ENCODE measurements around the gene CPTP. TPM values are rescaled to one million over a fixed set of nuclear protein-coding genes. Genes with fewer than 3 reads are reported as not detected.

Gene CPTP
- total RNA-seq, 1 experiment from 2014 or later, result 31.1 TPM

GRCh38 chr1:1336446-1336845 is 11.8 kb downstream of the CPTP start:
- H3K27me3 ChIP-seq, result no peaks in the 10 kb centered on the region
- no peak for DNase-seq
- H3K4me3 ChIP-seq, result no peak overlapping the region
- H3K9me3 ChIP-seq, result no peaks in the 10 kb centered on the region
- peaks cover 23% of the 10 kb centered on the region for H3K36me3 ChIP-seq

GRCh38 chr1:1336931-1337792 is 12.6 kb downstream of the CPTP start:
- H3K9me3 ChIP-seq, result no peaks in the 10 kb centered on the region
- H3K36me3 ChIP-seq, result peaks cover 26% of the 10 kb centered on the region
- H3K27me3 ChIP-seq, result no peaks in the 10 kb centered on the region
- DNase-seq, result no peak
- H3K4me3 ChIP-seq, result no peak overlapping the region

- no peak for DNase-seq
- Histone ChIP-seq H3K4me3 (no peak overlapping the region), H3K27me3 (no peaks in the 10 kb centered on the region), H3K9me3 (no peaks in the 10 kb centered on the region), H3K36me3 (peaks cover 26% of the 10 kb centered on the region)
Observed at GRCh38 chr1:1337793-1338147, 13.2 kb downstream of the CPTP start.

- no peak overlapping the region for H3K4me3 ChIP-seq
- no peaks in the 10 kb centered on the region for H3K27me3 ChIP-seq
- peaks cover 26% of the 10 kb centered on the region for H3K36me3 ChIP-seq
- DNase-seq, result no peak
- H3K9me3 ChIP-seq, result no peaks in the 10 kb centered on the region
Observed at GRCh38 chr1:1338278-1338677, 13.7 kb downstream of the CPTP start.

- no peaks in the 10 kb centered on the region for H3K27me3 ChIP-seq
- peaks cover 35% of the 10 kb centered on the region for H3K36me3 ChIP-seq
- no peak overlapping the region for H3K4me3 ChIP-seq
- no peak for DNase-seq
- H3K9me3 ChIP-seq, result no peaks in the 10 kb centered on the region
Observed at GRCh38 chr1:1340185-1340584, 15.6 kb downstream of the CPTP start.

GRCh38 chr1:1340791-1341548 is 16.4 kb downstream of the CPTP start:
- DNase-seq, result no peak
- Histone ChIP-seq H3K36me3 (peaks cover 36% of the 10 kb centered on the region), H3K4me3 (no peak overlapping the region), H3K27me3 (no peaks in the 10 kb centered on the region), H3K9me3 (no peaks in the 10 kb centered on the region)

GRCh38 chr1:1341549-1342021 is 17.0 kb downstream of the CPTP start:
- no peaks in the 10 kb centered on the region for H3K9me3 ChIP-seq
- no peak for DNase-seq
- H3K27me3 ChIP-seq, result no peaks in the 10 kb centered on the region
- H3K4me3 ChIP-seq, result no peak overlapping the region
- H3K36me3 ChIP-seq, result peaks cover 42% of the 10 kb centered on the region

- no peaks in the 10 kb centered on the region for H3K27me3 ChIP-seq
- no peak overlapping the region for H3K4me3 ChIP-seq
- peaks cover 43% of the 10 kb centered on the region for H3K36me3 ChIP-seq
- DNase-seq, result peak; percentile 0
- no peaks in the 10 kb centered on the region for H3K9me3 ChIP-seq
Observed at GRCh38 chr1:1342061-1342562, 17.5 kb downstream of the CPTP start.

GRCh38 chr1:1342584-1343115 is 18.0 kb downstream of the CPTP start:
- H3K4me3 ChIP-seq, result no peak overlapping the region
- H3K27me3 ChIP-seq, result no peaks in the 10 kb centered on the region
- no peak for DNase-seq
- peaks cover 39% of the 10 kb centered on the region for H3K36me3 ChIP-seq
- H3K9me3 ChIP-seq, result no peaks in the 10 kb centered on the region

- Histone ChIP-seq H3K4me3 (no peak overlapping the region), H3K9me3 (no peaks in the 10 kb centered on the region)
Observed at GRCh38 chr1:1343811-1344421, 19.3 kb downstream of the CPTP start.

GRCh38 chr1:1344655-1345361 is 20.2 kb downstream of the CPTP start:
- H3K27me3 ChIP-seq, result no peaks in the 10 kb centered on the region
- peak overlapping the region; percentile 22 for H3K4me3 ChIP-seq
- peaks cover 34% of the 10 kb centered on the region for H3K36me3 ChIP-seq

More at GRCh38 chr1:1343811-1344421, 19.3 kb downstream of the CPTP start:
- DNase-seq, result no peak
- H3K36me3 ChIP-seq, result peaks cover 35% of the 10 kb centered on the region
- no peaks in the 10 kb centered on the region for H3K27me3 ChIP-seq

GRCh38 chr1:1345384-1345783 is 20.8 kb downstream of the CPTP start:
- DNase-seq, result no peak
- Histone ChIP-seq H3K27me3 (no peaks in the 10 kb centered on the region), H3K36me3 (peaks cover 32% of the 10 kb centered on the region), H3K4me3 (peak overlapping the region; percentile 22), H3K9me3 (no peaks in the 10 kb centered on the region)

More at GRCh38 chr1:1344655-1345361, 20.2 kb downstream of the CPTP start:
- no peaks in the 10 kb centered on the region for H3K9me3 ChIP-seq
- peak; percentile 96 for DNase-seq

- H3K36me3 ChIP-seq, result peaks cover 27% of the 10 kb centered on the region
Observed at GRCh38 chr1:1345860-1346500, 21.4 kb downstream of the CPTP start.

GRCh38 chr1:1346501-1346890 is 21.9 kb downstream of the CPTP start:
- H3K36me3 ChIP-seq, result peaks cover 22% of the 10 kb centered on the region
- H3K27me3 ChIP-seq, result no peaks in the 10 kb centered on the region
- no peaks in the 10 kb centered on the region for H3K9me3 ChIP-seq
- H3K4me3 ChIP-seq, result peak overlapping the region; percentile 66; the same call in 1 of the 2 replicates
- DNase-seq, result no peak

More at GRCh38 chr1:1345860-1346500, 21.4 kb downstream of the CPTP start:
- no peak for DNase-seq
- no peak overlapping the region; the same call in 1 of the 2 replicates for H3K4me3 ChIP-seq
- no peaks in the 10 kb centered on the region for H3K9me3 ChIP-seq
- no peaks in the 10 kb centered on the region for H3K27me3 ChIP-seq

GRCh38 chr1:1347026-1347595 is 22.5 kb downstream of the CPTP start:
- peaks cover 23% of the 10 kb centered on the region for H3K36me3 ChIP-seq
- no peaks in the 10 kb centered on the region for H3K27me3 ChIP-seq
- peak overlapping the region; percentile 66 for H3K4me3 ChIP-seq
- no peaks in the 10 kb centered on the region for H3K9me3 ChIP-seq
- DNase-seq, result no peak
